Left ventricle myocardium inferior (tissue), 1 donor: ENCODE data around the gene FA2H. TPM values are rescaled to one million over a fixed set of nuclear protein-coding genes. Genes with fewer than 3 reads are reported as not detected.

Experiments
- DNase-seq: peaks from one replicate; pipeline ENCODE4 v3.0.0-alpha.2; 2020
- H3K27ac ChIP-seq: fragments of 200-600 bp; replicated peaks from 2 replicates; pipeline ENCODE4 v1.8.0; 2021
- H3K27me3 ChIP-seq: fragments of 200-600 bp; 2 replicates; pipeline ENCODE4 v1.8.0; 2021; ENCODE audit warnings: low read depth
- H3K36me3 ChIP-seq: fragments of 200-600 bp; 2 replicates; pipeline ENCODE4 v1.8.0; 2021
- H3K4me1 ChIP-seq: fragments of 200-600 bp; 2 replicates; pipeline ENCODE4 v1.8.0; 2021
- H3K4me3 ChIP-seq: fragments of 200-600 bp; 2 replicates; pipeline ENCODE4 v1.8.0; 2021; ENCODE audit warnings: mild to moderate bottlenecking, moderate library complexity
- H3K9me3 ChIP-seq: fragments of 200-600 bp; replicated peaks from 2 replicates; pipeline ENCODE4 v1.8.0; 2021
- CTCF ChIP-seq: fragments of 200-600 bp; IDR thresholded peaks from 2 replicates; pipeline ENCODE4 v1.8.0; 2021; ENCODE audit warnings: antibody characterized with exemption, mild to moderate bottlenecking, borderline replicate concordance
- intact Hi-C: fragments of 100-400 bp; cut with micrococcal nuclease; formaldehyde crosslinking; loops from one replicate; pipeline ENCODE4 v1.11.0; 2022
- total RNA-seq: library from RNA; stranded (reverse); fragmentation: NEBNext Ultra II Directional; extraction: Animal tissue kit (Norgen Biotek cat#: 25700); gene quantifications from one replicate; pipeline ENCODE4 v1.2.1, GENCODE V29; 2021
- donor health status: DM: no; HTN: yes; CAD: no; lungs with severe emphysema.

FA2H gene
- total RNA-seq, 1 donor from 2014 or later: not detected

GRCh38 chr16:74720579-74720978 is 54.0 kb downstream of the FA2H start:
- Histone ChIP-seq H3K4me3 (no peak overlapping the region), H3K4me1 (no peaks in the 10 kb centered on the region), H3K27ac (no peak overlapping the region), H3K36me3 (no peaks in the 10 kb centered on the region), H3K9me3 (no peaks in the 10 kb centered on the region), H3K27me3 (peaks cover 47% of the 10 kb centered on the region)
- DNase-seq: no peak
- intact Hi-C loops: no loop called here
- no peak for TF ChIP-seq CTCF

GRCh38 chr16:74718741-74719610 is 55.6 kb downstream of the FA2H start:
- intact Hi-C loops: no loop called here
- DNase-seq: no peak
- TF ChIP-seq CTCF: no peak
- Histone ChIP-seq H3K9me3 (no peaks in the 10 kb centered on the region), H3K27ac (no peak overlapping the region), H3K4me3 (no peak overlapping the region), H3K4me1 (no peaks in the 10 kb centered on the region), H3K36me3 (no peaks in the 10 kb centered on the region), H3K27me3 (peaks cover 35% of the 10 kb centered on the region)

GRCh38 chr16:74718140-74718539 is 56.5 kb downstream of the FA2H start:
- intact Hi-C loops: no loop called here
- Histone ChIP-seq H3K36me3 (no peaks in the 10 kb centered on the region), H3K4me1 (no peaks in the 10 kb centered on the region), H3K9me3 (no peaks in the 10 kb centered on the region), H3K27ac (no peak overlapping the region), H3K4me3 (no peak overlapping the region), H3K27me3 (peaks cover 32% of the 10 kb centered on the region)
- DNase-seq: no peak
- no peak for TF ChIP-seq CTCF

- Histone ChIP-seq H3K36me3 (no peaks in the 10 kb centered on the region), H3K27me3 (peaks cover 24% of the 10 kb centered on the region), H3K27ac (no peak overlapping the region), H3K4me1 (no peaks in the 10 kb centered on the region), H3K9me3 (no peaks in the 10 kb centered on the region), H3K4me3 (no peak overlapping the region)
- intact Hi-C loops: no loop called here
- TF ChIP-seq CTCF: no peak
- no peak for DNase-seq
Measured at GRCh38 chr16:74717367-74717766, 57.3 kb downstream of the FA2H start.

GRCh38 chr16:74716355-74716754 is 58.3 kb downstream of the FA2H start:
- H3K27me3 ChIP-seq: peaks cover 14% of the 10 kb centered on the region
- H3K9me3 ChIP-seq: no peaks in the 10 kb centered on the region
- no peak overlapping the region for H3K27ac ChIP-seq
- no peaks in the 10 kb centered on the region for H3K36me3 ChIP-seq
- intact Hi-C loops: no loop called here
- TF ChIP-seq CTCF: no peak
- no peak overlapping the region for H3K4me3 ChIP-seq
- no peak for DNase-seq
- no peaks in the 10 kb centered on the region for H3K4me1 ChIP-seq
